ENCODE measurements around the gene COX7B. TPM values are rescaled to one million over a fixed set of nuclear protein-coding genes. Genes with fewer than 3 reads are reported as not detected.

Gene COX7B
- total RNA-seq, 1 donor, result 152 TPM

- Histone ChIP-seq H3K36me3 (ENCODE audit: insufficient read depth, low read length) (no peaks in the 10 kb centered on the region), H3K79me2 (ENCODE audit: insufficient read depth, low read length) (no peaks in the 10 kb centered on the region), H3K4me1 (ENCODE audit: insufficient read depth, low read length) (peaks cover 4% of the 10 kb centered on the region), H3K4me3 (ENCODE audit: insufficient read depth, low read length) (no peak overlapping the region), H3K27ac (ENCODE audit: low read depth, low read length) (no peak overlapping the region), H3K27me3 (ENCODE audit: insufficient read depth, low read length) (no peaks in the 10 kb centered on the region), H4K20me1 (ENCODE audit: insufficient read depth, low read length) (no peaks in the 10 kb centered on the region), H3K4me2 (ENCODE audit: insufficient read depth, low read length) (no peak overlapping the region), H3K9me3 (ENCODE audit: low read depth, low read length) (no peaks in the 10 kb centered on the region), H2AFZ (ENCODE audit: low read length) (no peak overlapping the region)
- TF ChIP-seq CTCF (IDR thresholded peaks at IDR 0.05; ENCODE audit: extremely low read depth, low read depth, low read length), result no peak
- no peak for DNase-seq (ENCODE audit: insufficient read length, low spot score, missing footprints)
Observed at GRCh38 chrX:77953302-77953701, 54.0 kb downstream of the COX7B start.

- H3K9me3 ChIP-seq (ENCODE audit: low read depth, low read length), result no peaks in the 10 kb centered on the region
- H4K20me1 ChIP-seq (ENCODE audit: insufficient read depth, low read length), result no peaks in the 10 kb centered on the region
- no peaks in the 10 kb centered on the region for H3K36me3 ChIP-seq (ENCODE audit: insufficient read depth, low read length)
- H3K79me2 ChIP-seq (ENCODE audit: insufficient read depth, low read length), result no peaks in the 10 kb centered on the region
- peaks cover 4% of the 10 kb centered on the region for H3K4me1 ChIP-seq (ENCODE audit: insufficient read depth, low read length)
- H2AFZ ChIP-seq (ENCODE audit: low read length), result no peak overlapping the region
- DNase-seq (ENCODE audit: insufficient read length, low spot score, missing footprints), result peak; percentile 56
- no peak overlapping the region for H3K27ac ChIP-seq (ENCODE audit: low read depth, low read length)
- no peak overlapping the region for H3K4me2 ChIP-seq (ENCODE audit: insufficient read depth, low read length)
- no peak overlapping the region for H3K4me3 ChIP-seq (ENCODE audit: insufficient read depth, low read length)
- no peak for TF ChIP-seq CTCF (IDR thresholded peaks at IDR 0.05; ENCODE audit: extremely low read depth, low read depth, low read length)
- H3K27me3 ChIP-seq (ENCODE audit: insufficient read depth, low read length), result no peaks in the 10 kb centered on the region
Observed at GRCh38 chrX:77953708-77954107, 54.4 kb downstream of the COX7B start.

Small RNA genes lying within 50 kb of the gene (small RNA-seq; reads per million reads assigned to genes)
- not detected for gene RN7SL460P

Other genes with a start within 250 kb of the COX7B start
- gene ATRX, start 113.3 kb upstream of the COX7B start, total RNA-seq, result 79.0 and 80.3 TPM in 2 replicates
- gene MAGT1, start 4.0 kb upstream of the COX7B start, total RNA-seq, result 59.7 and 66.9 TPM in 2 replicates
- 14.4 and 16.6 TPM in 2 replicates for gene ATP7A, start 11.2 kb downstream of the COX7B start, total RNA-seq
- gene PGAM4, start 70.2 kb downstream of the COX7B start, total RNA-seq, result not detected in 2 replicates
- 126 and 206 TPM in 2 replicates for gene PGK1, start 204.8 kb downstream of the COX7B start, total RNA-seq
- 20.3 and 23.3 TPM in 2 replicates for gene TAF9B, start 240.2 kb downstream of the COX7B start, total RNA-seq

Measured in osteoblast (primary cell).